OCI-LY1 (cell line): Measurements from ENCODE around the gene ARMC3.

Experiments used
- H2AFZ ChIP-seq: fragments of 200-600 bp; sonication (generic), shearing (Covaris generic); 2 replicates; pipeline ENCODE4 v1.6.0; 2014; ENCODE audit warnings: antibody characterized with exemption, mild to moderate bottlenecking, low read length
- H3F3A ChIP-seq: fragments of 200-600 bp; sonication (generic), shearing (Covaris generic); 2 replicates; pipeline ENCODE4 v1.6.0; 2014; ENCODE audit warnings: mild to moderate bottlenecking, antibody characterized with exemption, low read length, moderate library complexity; ENCODE audit not compliant: insufficient read depth
- H3K27ac ChIP-seq: fragments of 200-600 bp; sonication (generic); 2 replicates; pipeline ENCODE4 v1.5.1; 2014; ENCODE audit warnings: low read length, mixed run types, mild to moderate bottlenecking, low read depth; ENCODE audit not compliant: poor library complexity, severe bottlenecking
- H3K27me3 ChIP-seq: fragments of 200-600 bp; sonication (generic); 2 replicates; pipeline ENCODE4 v1.6.0; 2014; ENCODE audit warnings: antibody characterized with exemption, mild to moderate bottlenecking, low read length, moderate library complexity; ENCODE audit not compliant: insufficient read depth
- H3K36me3 ChIP-seq: fragments of 200-600 bp; sonication (generic); 2 replicates; pipeline ENCODE4 v1.6.1; 2014; ENCODE audit warnings: mild to moderate bottlenecking, antibody characterized with exemption, low read length, moderate library complexity, mixed read lengths; ENCODE audit not compliant: insufficient read depth
- H3K4me1 ChIP-seq: fragments of 200-600 bp; sonication (generic); 2 replicates; pipeline ENCODE4 v1.5.1; 2014; ENCODE audit warnings: mild to moderate bottlenecking, low read length, moderate library complexity; ENCODE audit not compliant: insufficient read depth, severe bottlenecking
- H3K4me2 ChIP-seq: fragments of 200-600 bp; sonication (generic), shearing (Covaris generic); 2 replicates; pipeline ENCODE4 v1.6.1; 2014; ENCODE audit warnings: low read length
- H3K4me3 ChIP-seq: fragments of 200-600 bp; sonication (generic); 2 replicates; pipeline ENCODE4 v1.5.1; 2014; ENCODE audit warnings: low read length, low read depth, mild to moderate bottlenecking, mixed read lengths; ENCODE audit not compliant: poor library complexity, severe bottlenecking
- H3K79me2 ChIP-seq: fragments of 200-600 bp; shearing (Covaris generic); 2 replicates; pipeline ENCODE4 v1.6.1; 2016; ENCODE audit warnings: mixed run types, low read length, mixed read lengths; ENCODE audit not compliant: insufficient read depth
- H3K9ac ChIP-seq: fragments of 200-600 bp; sonication (generic), shearing (Covaris generic); 2 replicates; pipeline ENCODE4 v1.6.1; 2014; ENCODE audit warnings: mild to moderate bottlenecking, low read length, mixed read lengths
- H3K9me2 ChIP-seq: fragments of 200-600 bp; sonication (generic), shearing (Covaris generic); 2 replicates; pipeline ENCODE4 v1.6.1; 2014; ENCODE audit warnings: low read depth, mild to moderate bottlenecking, low read length, mixed read lengths
- H3K9me3 ChIP-seq: fragments of 200-600 bp; shearing (Covaris generic); 2 replicates; pipeline ENCODE4 v1.6.1; 2014; ENCODE audit warnings: low read length, mixed read lengths
- H4K20me1 ChIP-seq: fragments of 200-600 bp; sonication (generic), shearing (Covaris generic); 2 replicates; pipeline ENCODE4 v1.6.0; 2016; ENCODE audit warnings: mild to moderate bottlenecking, low read length; ENCODE audit not compliant: insufficient read depth
- CTCF ChIP-seq: fragments of 200-600 bp; sonication (generic), shearing (Covaris generic); IDR thresholded peaks from 2 replicates; pipeline ENCODE4 v1.5.1; 2017; ENCODE audit warnings: mild to moderate bottlenecking, antibody characterized with exemption, low read length, moderate library complexity, mixed read lengths
- EZH2 ChIP-seq: fragments of 200-600 bp; sonication (generic), shearing (Covaris generic); IDR thresholded peaks from 2 replicates; pipeline ENCODE4 v1.8.0; 2017; ENCODE audit warnings: borderline replicate concordance, mixed run types, mild to moderate bottlenecking, antibody characterized with exemption, low read length, moderate library complexity, mixed read lengths

ARMC3 gene

GRCh38 chr10:22997096-22997495 lies 69.2 kb downstream of the ARMC3 start:
- H3K9me2 ChIP-seq, result no peaks in the 10 kb centered on the region
- TF ChIP-seq CTCF (no peak), EZH2 (no peak)
- H3K27me3 ChIP-seq, result no peaks in the 10 kb centered on the region

GRCh38 chr10:22998091-22998490 lies 70.2 kb downstream of the ARMC3 start:
- TF ChIP-seq EZH2 (no peak), CTCF (no peak)
- Histone ChIP-seq H3K9me2 (no peaks in the 10 kb centered on the region), H3K4me1 (no peaks in the 10 kb centered on the region), H3K27me3 (no peaks in the 10 kb centered on the region), H2AFZ (no peak overlapping the region), H4K20me1 (no peaks in the 10 kb centered on the region), H3K27ac (no peak overlapping the region), H3K9ac (no peak overlapping the region), H3K79me2 (no peaks in the 10 kb centered on the region), H3K4me2 (no peak overlapping the region), H3F3A (no peaks in the 10 kb centered on the region), H3K9me3 (no peaks in the 10 kb centered on the region), H3K4me3 (no peak overlapping the region), H3K36me3 (no peaks in the 10 kb centered on the region)

More at GRCh38 chr10:22997096-22997495, 69.2 kb downstream of the ARMC3 start:
- Histone ChIP-seq H3K4me3 (no peak overlapping the region), H2AFZ (no peak overlapping the region), H4K20me1 (no peaks in the 10 kb centered on the region), H3F3A (no peaks in the 10 kb centered on the region), H3K9me3 (no peaks in the 10 kb centered on the region), H3K79me2 (no peaks in the 10 kb centered on the region), H3K27ac (no peak overlapping the region), H3K4me1 (no peaks in the 10 kb centered on the region), H3K36me3 (no peaks in the 10 kb centered on the region), H3K4me2 (no peak overlapping the region), H3K9ac (no peak overlapping the region)

GRCh38 chr10:22999942-23000341 lies 72.1 kb downstream of the ARMC3 start:
- H3K36me3 ChIP-seq, result no peaks in the 10 kb centered on the region
- no peak overlapping the region for H2AFZ ChIP-seq
- no peaks in the 10 kb centered on the region for H3K79me2 ChIP-seq
- H3K4me2 ChIP-seq, result no peak overlapping the region
- TF ChIP-seq EZH2, result no peak
- no peak overlapping the region for H3K9ac ChIP-seq
- H3K4me1 ChIP-seq, result no peaks in the 10 kb centered on the region
- H3K27ac ChIP-seq, result no peak overlapping the region
- no peaks in the 10 kb centered on the region for H4K20me1 ChIP-seq
- no peaks in the 10 kb centered on the region for H3K27me3 ChIP-seq
- H3K9me3 ChIP-seq, result no peaks in the 10 kb centered on the region
- no peaks in the 10 kb centered on the region for H3F3A ChIP-seq
- no peaks in the 10 kb centered on the region for H3K9me2 ChIP-seq
- no peak overlapping the region for H3K4me3 ChIP-seq

GRCh38 chr10:23001901-23002516 lies 74.2 kb downstream of the ARMC3 start:
- no peaks in the 10 kb centered on the region for H4K20me1 ChIP-seq
- H3K79me2 ChIP-seq, result no peaks in the 10 kb centered on the region
- H3K4me2 ChIP-seq, result no peak overlapping the region
- TF ChIP-seq EZH2, result no peak
- no peak for TF ChIP-seq CTCF
- no peaks in the 10 kb centered on the region for H3F3A ChIP-seq
- no peaks in the 10 kb centered on the region for H3K9me2 ChIP-seq
- H3K27ac ChIP-seq, result no peak overlapping the region
- H3K4me3 ChIP-seq, result no peak overlapping the region
- no peaks in the 10 kb centered on the region for H3K9me3 ChIP-seq
- no peak overlapping the region for H2AFZ ChIP-seq
- no peak overlapping the region for H3K9ac ChIP-seq
- H3K4me1 ChIP-seq, result no peaks in the 10 kb centered on the region
- H3K27me3 ChIP-seq, result no peaks in the 10 kb centered on the region
- H3K36me3 ChIP-seq, result no peaks in the 10 kb centered on the region
